A204.1 (cell line): ENCODE results near the gene NAV2.

Experiments
- FAIRE-seq: peaks from 2 replicates; lab custom pipeline; 2012; peaks lifted over from hg19 to GRCh38; lab: Jason Lieb, UNC

Gene NAV2

GRCh38 chr11:19683862-19684491 is 28.7 kb upstream of the NAV2 start:
- no peak for FAIRE-seq

- no peak for FAIRE-seq
Measured at GRCh38 chr11:19686234-19686633, 26.4 kb upstream of the NAV2 start.

GRCh38 chr11:19687392-19687791 is 25.2 kb upstream of the NAV2 start:
- no peak for FAIRE-seq

- FAIRE-seq = no peak
Measured at GRCh38 chr11:19689281-19690000, 23.2 kb upstream of the NAV2 start.

- FAIRE-seq = no peak
Measured at GRCh38 chr11:19690885-19691284, 21.8 kb upstream of the NAV2 start.

GRCh38 chr11:19691815-19692500 is 20.7 kb upstream of the NAV2 start:
- FAIRE-seq = no peak

- FAIRE-seq = no peak
Measured at GRCh38 chr11:19693146-19693545, 19.5 kb upstream of the NAV2 start.

- FAIRE-seq = no peak
Measured at GRCh38 chr11:19694796-19695345, 17.8 kb upstream of the NAV2 start.

- no peak for FAIRE-seq
Measured at GRCh38 chr11:19696073-19696472, 16.6 kb upstream of the NAV2 start.

- FAIRE-seq = no peak
Measured at GRCh38 chr11:19696904-19697303, 15.7 kb upstream of the NAV2 start.

- no peak for FAIRE-seq
Measured at GRCh38 chr11:19697721-19698121, 14.9 kb upstream of the NAV2 start.

- FAIRE-seq = no peak
Measured at GRCh38 chr11:19698493-19699292, 13.9 kb upstream of the NAV2 start.

- FAIRE-seq = no peak
Measured at GRCh38 chr11:19701421-19701820, 11.2 kb upstream of the NAV2 start.

GRCh38 chr11:19702620-19703019 is 10.0 kb upstream of the NAV2 start:
- FAIRE-seq = no peak

GRCh38 chr11:19703211-19703610 is 9.4 kb upstream of the NAV2 start:
- no peak for FAIRE-seq

- no peak for FAIRE-seq
Measured at GRCh38 chr11:19704213-19704612, 8.4 kb upstream of the NAV2 start.

- no peak for FAIRE-seq
Measured at GRCh38 chr11:19705936-19706335, 6.7 kb upstream of the NAV2 start.

GRCh38 chr11:19711911-19712280 is 741 bp upstream of the NAV2 start:
- FAIRE-seq = no peak

GRCh38 chr11:19713196-19714021 is 772 bp downstream of the NAV2 start:
- FAIRE-seq = no peak

GRCh38 chr11:19714022-19714386 is 1.4 kb downstream of the NAV2 start:
- no peak for FAIRE-seq
